A673 (cell line): ENCODE data around the gene RPS6KA6.

Experiments used
- EZH2 ChIP-seq: fragments of 200-600 bp; sonication (generic); IDR thresholded peaks from 2 replicates; pipeline ENCODE4 v1.6.1; 2017; ENCODE audit warnings: borderline replicate concordance, low read depth, mild to moderate bottlenecking, mixed read lengths, antibody characterized with exemption, low read length; ENCODE audit not compliant: poor library complexity, severe bottlenecking
- TF ChIP-seq, protein P1 (sequence below): fragments of 300-800, 200-600 bp; sonication (generic); conservative IDR thresholded peaks from 2 replicates; pipeline ENCODE4 v1.5.1; 2017; ENCODE audit warnings: low read depth, mild to moderate bottlenecking, antibody characterized with exemption, low read length, moderate library complexity, mixed read lengths

- TF ChIP-seq, protein P1, sequence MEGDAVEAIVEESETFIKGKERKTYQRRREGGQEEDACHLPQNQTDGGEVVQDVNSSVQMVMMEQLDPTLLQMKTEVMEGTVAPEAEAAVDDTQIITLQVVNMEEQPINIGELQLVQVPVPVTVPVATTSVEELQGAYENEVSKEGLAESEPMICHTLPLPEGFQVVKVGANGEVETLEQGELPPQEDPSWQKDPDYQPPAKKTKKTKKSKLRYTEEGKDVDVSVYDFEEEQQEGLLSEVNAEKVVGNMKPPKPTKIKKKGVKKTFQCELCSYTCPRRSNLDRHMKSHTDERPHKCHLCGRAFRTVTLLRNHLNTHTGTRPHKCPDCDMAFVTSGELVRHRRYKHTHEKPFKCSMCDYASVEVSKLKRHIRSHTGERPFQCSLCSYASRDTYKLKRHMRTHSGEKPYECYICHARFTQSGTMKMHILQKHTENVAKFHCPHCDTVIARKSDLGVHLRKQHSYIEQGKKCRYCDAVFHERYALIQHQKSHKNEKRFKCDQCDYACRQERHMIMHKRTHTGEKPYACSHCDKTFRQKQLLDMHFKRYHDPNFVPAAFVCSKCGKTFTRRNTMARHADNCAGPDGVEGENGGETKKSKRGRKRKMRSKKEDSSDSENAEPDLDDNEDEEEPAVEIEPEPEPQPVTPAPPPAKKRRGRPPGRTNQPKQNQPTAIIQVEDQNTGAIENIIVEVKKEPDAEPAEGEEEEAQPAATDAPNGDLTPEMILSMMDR = no peak
- TF ChIP-seq EZH2 = no peak
Observed at GRCh38 chrX:84165711-84166110, 22.3 kb downstream of the RPS6KA6 start.
